Stimulated activated CD4-positive, alpha-beta T cell treated with anti-CD3 and anti-CD28 coated beads, Interleukin-1b, Interleukin-23, amount 100 ng/mL, for 4 hours (primary cell): ENCODE results near the gene LRRC36.

Experiments
- DNase-seq, 2 donors: peaks; one replicate each; pipeline ENCODE4 v3.0.0-alpha.2; 2020; ENCODE audit warnings: low read depth in 2 of 2

Gene LRRC36

DNA sequence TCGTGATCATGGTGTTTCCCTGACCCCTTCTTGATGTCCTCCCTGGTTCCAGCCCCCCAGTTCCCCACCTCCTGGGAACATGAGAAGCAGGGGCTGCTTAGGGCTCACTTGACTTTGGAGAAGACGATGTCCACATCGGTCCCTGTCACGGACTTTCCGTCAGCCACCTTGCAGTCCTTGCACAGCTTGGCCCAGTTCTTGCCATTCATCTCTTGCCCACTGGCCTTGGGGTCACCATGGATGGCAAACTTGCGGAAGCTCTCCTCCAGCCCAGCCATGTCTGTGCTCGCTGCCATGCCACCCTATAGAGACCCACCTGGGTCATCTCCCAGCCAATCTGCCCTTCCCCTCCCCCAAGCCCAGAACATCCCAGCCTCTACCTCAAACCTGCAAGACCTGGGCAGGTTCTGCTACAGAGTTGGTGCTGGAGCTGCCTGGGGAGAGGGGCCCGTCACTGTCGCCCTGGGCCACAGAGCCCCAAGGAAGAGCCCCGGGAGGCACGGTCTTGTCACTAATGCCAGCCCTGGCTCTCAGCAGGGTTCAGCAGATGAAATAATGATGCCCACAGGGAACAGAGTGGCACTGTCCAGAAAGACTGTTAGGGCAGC lies 64.3 kb downstream of the LRRC36 start:
- DNase-seq = no peak

DNA sequence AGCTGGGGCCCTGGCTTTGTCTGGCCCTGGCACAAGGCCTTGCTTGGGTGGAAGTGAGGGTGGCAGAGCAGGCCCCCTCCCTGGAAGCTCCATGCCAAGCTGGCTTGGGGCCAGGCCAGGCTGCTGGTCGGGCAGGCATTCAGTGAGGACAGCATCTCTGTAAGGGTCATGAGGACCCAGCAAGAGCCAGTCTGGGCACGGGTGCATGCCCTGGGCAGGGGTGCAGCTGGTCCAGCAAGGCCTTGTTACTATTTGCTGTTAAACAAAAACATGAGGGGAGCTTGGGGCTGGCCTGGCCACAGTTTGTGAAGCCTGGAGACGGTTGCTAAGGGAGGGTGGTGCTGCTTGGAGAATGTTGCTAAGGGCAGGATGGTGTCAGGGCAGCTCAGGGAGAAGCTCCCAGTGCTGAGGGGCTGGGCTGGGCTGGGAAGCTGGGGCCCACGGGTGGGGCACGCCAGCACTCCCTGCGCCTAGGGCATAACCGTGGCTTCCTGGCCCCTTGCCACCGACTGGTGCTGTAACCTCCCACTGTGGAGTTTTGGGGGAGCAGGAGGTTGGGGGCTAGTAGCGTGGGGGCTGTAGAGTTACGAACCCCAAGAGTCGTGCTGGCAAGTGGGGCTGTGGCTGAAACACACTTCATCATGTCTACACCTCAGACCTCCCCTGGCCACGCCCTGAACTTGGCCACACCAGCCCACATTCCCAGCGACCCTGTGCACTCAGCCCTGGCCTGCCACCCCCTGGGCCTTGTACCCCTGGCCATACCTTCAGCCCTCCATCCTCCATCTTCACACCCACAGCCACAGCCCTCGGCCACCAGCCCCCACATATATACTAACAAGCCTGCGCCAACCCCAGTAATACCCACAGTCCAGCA lies 65.0 kb downstream of the LRRC36 start:
- no peak for DNase-seq

DNA sequence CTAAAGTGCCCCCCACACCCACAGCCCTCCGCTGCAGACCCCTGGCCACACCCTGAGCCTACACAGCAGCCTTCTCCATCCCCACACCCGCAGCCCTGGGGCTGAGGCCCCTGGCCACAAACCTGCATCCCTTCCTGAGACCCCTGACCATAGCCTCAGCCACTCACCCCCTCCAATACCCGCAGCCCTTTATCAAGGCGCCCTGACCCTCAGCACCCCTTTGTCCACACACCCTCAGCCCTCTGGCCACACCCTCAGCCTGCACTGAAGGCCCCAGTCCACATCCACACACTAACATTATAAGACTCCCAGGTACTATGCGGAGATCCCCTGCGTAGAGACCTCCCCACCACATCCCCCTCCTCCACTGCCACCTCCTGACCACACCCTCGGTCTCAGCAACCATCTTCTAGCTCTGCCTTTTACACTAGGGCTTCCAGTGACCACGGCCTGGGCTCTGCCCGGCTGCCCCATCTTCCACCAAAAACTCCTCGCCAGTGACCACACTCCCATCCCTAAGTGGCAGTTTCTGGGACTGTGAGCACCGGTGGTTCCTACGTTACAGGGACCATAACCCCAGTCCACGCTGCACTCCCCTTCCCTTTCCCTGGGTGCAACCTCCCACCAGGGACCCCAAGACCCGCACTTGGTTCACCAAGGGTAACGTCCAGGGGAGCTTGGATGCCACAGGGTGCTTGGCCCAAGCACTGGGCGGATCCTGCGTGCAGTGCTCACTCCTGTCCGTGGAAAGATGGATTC lies 65.9 kb downstream of the LRRC36 start:
- DNase-seq = no peak

DNA sequence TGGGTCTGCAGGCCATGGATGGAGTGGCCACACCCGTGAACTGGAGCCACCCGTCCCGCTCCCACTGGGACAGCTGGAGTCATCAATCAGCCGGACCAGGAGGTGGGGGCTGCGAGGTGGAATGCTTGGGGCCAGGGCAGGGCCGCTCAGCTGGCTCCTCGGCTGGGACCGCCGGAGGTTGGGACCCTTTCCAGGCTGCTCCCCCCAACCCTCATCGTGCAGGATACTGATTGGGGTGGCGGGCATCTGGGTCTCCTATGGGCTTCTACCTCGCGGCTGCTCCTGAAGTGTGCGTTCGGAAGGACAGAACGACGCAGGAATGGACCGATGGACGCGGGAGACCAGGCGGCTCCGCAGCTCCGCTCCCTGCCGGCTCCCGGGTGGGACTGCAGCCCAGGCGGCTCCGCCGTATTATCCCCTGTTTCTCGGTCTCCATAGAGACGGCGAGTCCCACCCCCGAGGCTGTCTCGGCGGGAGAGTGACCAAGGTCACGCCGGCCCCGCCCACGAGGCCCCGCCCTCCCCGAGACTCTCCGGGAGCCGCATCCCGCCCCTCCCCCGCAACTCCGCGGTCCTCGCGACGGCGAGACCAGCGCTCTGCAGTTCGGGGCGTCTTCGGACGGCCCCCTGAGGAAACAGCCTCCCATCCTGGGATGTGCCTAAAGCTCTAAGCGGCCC lies 66.6 kb downstream of the LRRC36 start, which contains the start of gene TPPP3:
Gene TPPP3 (minus strand): TSS at position 388 of the 677 bp plus-strand sequence. CDS start 2,387 bp downstream, outside the sequence.
- no peak for DNase-seq

DNA sequence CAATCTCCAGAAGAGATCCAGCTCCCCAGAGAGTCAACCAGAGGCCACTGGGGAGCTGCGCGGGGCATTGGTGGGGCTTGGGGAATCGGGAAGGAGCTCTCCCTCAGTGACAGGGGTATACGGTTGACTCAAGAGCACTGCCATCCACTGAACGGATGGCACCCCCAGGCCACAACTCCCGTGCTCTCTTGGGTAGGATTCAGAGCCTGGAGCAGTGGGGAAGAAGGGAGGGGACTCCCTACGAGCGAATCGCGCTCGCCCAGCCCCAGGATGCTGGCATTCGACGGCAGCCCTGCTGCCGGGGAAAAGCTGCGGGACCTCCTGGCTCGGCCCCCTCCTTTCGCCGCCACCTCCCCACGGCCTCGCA lies 67.2 kb downstream of the LRRC36 start:
- DNase-seq = no peak

DNA sequence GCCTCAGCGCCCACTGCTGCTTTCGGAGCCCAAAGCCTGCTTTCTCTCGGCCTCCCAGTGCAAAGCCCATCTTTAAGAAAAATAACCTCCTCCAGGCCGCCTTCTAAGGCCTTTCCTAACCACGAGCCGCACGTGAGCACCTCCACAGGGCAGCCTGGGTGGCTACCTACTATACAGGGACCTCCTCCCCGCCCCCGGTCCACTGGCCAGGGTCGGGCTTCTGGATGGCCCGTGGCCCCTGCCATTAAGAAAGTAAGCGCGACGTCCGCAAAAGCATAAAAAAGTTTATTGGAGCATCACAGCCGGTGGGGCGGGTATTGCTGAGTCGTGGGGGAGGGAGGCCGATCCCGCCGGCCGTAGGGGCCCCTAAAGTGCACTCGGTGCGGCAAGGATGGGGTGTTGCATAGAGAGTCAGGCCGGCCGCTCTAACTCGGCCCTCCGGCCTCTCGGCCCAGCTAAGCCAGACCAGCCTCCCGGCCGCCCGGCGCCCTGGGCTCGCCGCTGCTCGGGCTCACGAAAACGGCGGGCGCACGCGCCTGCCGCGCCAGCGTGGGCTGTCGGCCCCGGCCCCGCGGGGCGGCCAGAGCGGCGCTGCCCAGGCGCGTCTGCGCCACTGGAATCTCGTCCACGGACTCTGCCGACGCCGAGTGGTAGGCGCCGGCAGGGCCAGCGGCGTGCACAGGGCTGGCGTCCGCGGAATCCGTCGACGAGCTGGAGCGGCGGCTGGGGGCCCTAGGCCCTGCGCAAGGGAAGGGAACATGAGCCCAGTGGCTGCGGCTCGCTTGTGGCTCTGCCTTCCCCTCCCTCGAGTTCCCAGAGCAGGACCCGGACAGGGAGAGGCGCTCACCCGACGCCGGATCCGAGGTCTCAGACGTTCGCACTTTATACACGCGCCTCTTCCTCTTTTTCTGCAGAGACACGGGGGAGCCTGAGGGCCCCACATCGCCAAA lies 67.8 kb downstream of the LRRC36 start:
- no peak for DNase-seq

DNA sequence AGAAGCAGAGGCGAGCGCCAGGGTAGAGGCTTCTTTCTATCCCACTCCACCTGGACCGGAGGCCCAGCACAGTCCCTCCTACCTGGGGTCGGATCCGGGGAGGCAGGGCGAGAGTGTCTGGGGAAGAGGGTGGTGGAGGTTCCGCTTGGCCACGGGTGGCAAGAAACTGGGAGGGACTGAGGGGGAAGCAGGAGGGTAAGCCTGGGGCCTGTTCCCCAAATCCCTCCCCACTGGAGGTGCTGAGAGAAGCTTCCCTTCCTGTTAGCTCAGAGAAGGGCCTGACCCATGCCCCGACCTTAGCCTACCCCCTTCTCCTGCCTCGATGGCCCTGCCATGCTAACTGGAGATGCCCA lies 68.5 kb downstream of the LRRC36 start:
- DNase-seq = no peak

DNA sequence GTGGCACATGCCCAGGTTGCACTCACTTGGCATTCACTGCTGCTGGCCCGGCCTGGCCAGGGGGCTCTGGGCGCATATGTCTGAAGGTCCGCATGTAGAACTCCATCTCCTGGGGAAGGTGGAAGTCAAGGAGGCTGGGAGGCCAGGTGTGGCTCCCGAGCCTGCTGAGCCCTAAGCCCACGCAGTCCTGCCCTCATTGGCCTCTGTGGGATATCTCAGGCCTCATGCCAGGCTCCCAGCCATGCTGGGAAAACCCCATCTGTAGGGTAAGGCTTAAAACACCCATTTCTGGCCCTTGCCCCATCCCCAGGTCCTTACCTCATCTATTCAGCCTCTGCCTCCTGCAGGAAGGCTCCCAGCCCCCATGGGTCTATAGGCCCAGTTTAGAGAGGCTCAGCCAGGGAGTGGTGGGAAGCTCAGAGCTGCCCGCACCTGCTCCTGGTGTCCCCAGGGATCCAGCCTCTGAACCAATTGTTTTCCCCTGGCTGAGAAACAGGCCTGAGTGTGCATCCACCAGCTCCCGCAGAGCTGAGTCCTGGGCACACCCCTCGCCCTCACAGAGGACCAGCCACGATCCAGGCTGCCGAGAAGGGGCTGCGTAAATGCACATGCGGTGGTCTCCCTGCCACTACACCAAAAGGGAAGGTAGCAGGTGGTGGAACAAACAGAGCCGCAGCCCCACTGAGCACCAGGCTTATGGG lies 69.0 kb downstream of the LRRC36 start:
- DNase-seq = no peak

DNA sequence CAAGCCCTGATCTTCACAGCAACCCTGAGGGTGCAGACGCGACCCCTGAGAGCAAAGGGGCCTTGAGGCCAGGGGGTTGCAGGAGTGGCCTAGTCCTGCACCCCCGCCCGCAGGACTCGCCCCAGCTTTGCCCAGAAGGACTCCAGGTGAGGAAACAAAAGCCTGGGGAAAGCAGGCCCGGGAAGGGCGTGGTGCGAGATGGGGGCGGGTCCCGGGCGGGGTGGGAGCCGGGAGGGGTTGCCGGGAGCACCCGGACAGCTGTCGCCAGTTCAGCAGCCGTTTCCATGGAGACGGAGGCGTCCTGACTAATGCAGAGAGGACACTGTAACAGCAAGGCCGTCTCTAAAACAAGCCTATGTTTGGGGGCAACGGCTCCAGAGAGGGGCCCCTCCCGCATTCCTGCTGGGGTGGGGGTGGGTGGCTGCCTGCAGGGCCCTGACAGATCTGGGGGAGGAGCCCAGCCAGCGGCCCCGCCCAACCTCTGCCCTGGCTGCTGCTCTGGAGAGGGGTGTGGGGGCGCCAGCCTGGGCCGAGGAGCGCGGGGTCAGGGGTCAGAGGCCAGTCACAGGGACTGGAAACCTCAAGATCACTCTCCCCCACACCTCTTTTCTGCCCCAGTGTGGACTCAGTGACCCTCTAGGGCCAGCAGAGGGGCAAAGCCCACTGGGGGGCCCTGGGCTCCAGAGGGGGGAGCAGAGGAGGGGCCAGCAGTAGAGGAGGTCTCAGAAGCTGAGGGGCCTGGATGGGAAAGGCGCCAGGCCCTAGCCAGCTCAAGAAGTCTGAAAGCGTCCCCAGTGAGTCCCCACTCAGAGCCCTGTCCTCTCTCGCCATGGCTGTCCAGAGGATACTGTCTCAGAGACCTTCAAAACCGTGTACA lies 69.8 kb downstream of the LRRC36 start:
- no peak for DNase-seq

DNA sequence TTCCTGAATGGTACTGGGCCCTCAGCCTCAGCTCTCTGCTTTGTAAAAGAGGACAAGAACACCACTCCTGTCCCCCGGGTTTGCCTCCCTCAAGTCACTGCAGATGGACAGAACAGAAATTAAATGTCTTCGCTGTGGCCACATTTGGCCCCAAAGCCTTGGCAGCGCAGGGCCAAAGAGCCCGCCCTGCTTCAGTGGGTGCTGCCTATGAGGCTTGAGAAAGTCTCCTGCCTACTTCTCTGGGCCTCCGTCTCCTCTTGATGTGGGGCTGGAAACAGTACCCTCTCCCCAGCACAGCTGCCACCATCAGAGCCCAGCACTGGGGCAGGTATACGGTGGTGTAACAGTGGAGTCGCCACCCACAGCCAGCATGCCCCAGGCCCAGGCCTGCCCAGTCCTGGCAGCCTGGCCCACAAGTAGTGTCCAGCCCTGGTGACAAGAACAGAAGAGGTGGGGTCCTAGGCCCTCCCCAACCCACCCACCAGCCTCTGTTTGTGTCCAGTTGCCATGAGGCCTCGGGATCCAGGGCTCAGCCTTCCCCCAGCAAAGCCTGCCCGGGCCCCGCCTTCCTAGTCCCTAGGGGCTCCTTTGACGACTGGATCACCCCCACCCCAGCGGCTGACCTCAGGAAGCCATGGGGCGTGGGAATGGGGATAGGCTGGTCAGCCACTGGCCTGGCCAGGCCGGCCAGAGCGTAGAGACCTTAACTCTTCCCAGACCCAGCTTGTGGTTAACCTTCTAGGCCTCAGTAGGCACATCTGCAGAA lies 70.6 kb downstream of the LRRC36 start:
- DNase-seq = no peak

DNA sequence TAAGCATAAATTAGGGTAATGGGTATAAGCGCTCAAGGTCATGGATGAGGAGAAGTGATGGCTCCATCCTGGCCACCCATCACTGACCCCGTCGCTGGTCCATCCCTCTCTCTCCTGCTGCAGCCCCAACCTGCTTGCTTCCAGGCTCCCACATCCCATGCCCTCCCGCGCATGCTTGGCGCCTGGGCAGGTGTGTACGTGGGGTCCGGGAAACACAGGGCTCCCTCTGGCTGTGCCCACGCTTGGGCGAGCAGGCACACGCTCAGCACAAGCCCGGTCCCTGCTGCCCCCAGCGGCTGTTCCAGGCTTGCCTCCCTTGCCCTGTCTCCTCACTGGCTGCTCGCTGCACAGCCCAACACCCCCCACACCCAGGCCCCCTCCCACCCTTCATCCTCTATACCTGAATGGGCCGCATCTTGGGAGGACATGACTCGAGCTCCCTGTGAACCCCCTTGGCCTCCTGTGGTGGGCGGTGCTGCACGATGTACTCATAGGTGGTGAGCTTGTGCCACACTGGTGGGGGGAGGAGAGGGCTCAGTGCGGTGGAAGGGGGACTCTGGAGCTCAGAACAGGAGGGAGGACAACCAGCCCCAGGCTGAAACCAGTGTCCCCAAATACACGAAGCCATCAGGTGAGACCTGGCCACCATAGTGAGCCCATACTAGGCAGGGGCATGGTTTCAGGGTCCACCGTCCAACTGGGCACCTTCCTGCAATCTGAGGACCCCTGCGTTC lies 71.4 kb downstream of the LRRC36 start:
- DNase-seq = no peak

DNA sequence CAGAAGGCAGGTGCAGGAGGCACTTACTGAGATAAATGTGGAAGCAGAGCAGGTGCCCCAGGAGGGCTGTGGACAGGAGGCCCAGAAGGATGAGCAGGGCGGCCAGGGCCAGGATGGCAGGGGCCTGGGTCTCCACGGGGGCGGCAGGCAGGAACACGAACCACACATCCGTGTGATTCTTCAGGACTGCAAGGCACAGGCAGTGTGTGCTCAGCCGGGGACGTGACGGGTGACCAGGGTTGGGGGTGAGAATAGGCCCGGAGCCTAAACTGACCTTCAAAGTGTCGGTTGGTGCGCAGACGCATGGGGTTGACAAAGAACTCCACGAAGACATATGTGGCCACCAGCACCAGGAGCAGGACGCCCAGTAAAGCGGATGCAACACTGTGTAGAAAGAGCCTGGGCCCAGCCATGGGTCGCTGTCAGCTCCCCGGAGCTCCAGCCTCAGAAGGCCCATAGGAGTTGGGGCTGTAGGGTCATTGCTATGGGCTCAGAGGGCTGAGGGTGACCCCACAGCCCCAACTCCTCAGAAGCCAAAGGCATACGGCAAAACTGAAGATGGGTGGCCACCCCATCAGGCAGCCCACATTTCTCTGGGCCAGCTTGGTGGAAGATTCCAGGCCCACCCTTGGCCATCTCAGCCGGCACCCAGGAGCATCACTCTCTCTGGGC lies 72.1 kb downstream of the LRRC36 start:
- DNase-seq = no peak

DNA sequence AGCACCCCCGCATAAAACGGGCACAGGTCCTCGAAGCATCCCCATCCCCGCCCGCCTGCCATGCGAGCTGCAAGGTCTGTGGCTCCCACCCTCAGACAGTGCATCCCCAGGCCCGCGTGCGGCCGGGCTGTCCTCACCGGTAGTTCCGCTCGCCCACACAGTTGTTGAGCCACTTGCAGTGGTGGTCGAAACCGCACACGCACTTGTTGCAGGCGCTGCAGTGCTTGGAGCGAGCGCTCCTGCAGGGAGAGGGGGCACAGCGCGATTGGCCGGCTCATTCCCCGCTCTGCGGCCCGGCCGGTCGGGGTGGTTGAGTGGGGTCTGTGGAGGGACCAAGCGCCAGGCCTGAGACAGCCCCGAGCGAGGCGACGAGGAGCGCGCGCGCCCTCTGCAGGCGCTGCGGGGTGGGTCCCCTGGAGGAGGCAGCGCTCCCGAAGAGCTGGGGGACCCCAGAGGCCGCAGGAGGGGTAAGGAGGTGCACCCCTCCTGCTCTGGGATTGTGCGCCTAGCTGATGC lies 72.7 kb downstream of the LRRC36 start:
- peak; percentile 21 to 50 for DNase-seq

DNA sequence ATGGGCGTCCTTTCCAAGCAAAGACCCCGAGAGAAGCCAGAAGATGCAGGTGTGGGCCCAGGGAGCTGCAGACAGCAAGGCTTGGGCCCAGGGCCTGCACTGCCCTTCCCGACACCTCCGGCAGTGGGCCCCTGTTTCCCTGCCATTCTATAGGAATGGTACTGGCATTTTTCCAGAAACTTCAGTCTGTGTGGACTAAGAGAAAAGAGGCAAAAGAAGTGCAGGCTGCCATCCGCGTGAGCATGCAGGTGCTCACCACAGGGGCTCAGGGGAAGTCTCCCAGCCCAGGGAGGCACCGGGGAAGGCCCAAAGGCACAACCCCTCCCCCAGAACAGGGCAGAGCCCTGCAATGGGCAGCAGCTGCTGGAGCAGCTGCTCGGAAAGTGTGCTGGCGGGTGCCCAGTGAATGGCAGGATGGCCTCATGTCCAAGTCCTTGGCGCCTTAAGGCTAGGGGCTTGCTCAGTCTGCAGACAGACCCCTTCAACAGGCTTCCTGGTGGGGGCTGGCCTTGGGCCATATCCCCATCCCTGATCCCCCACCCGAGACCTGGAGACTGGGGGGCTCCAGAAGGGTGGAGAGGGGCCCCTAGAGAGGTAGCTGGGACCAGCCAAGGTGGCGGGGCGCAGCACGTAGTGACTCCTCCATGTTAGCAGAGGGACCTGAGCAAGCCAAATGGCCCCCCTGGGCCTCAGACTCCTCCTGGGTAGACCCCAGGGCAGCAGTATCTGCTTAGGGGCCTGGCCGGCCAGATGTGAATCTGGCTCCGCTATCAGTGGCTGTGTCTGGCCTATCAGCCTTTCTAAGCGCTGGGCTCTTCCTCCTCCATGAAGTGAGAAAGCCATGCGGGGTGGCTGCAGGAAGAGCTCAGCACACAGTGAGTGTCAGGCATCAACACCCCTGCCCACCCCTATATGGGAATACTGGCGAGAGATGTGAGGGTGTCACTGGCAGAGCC lies 73.4 kb downstream of the LRRC36 start:
- no peak for DNase-seq

DNA sequence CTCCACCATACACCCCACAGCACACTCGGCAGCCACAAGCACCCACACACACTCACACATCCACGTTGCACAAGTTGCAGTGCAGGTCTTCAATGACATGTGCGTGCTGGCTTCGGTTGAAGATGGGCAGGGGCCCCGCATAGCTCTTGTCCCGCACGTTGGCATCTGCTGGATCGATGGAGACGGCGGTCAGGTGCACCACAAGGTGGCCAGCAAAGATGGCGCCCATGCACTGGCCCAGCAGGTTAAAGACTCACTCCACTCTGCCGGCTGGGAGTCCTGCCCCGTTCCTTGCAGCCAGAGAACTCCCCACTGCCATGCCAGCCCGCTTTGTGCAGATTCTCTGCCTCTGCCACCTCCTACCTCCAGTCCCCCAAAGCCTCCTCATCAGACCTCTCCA lies 74.3 kb downstream of the LRRC36 start:
- no peak for DNase-seq

DNA sequence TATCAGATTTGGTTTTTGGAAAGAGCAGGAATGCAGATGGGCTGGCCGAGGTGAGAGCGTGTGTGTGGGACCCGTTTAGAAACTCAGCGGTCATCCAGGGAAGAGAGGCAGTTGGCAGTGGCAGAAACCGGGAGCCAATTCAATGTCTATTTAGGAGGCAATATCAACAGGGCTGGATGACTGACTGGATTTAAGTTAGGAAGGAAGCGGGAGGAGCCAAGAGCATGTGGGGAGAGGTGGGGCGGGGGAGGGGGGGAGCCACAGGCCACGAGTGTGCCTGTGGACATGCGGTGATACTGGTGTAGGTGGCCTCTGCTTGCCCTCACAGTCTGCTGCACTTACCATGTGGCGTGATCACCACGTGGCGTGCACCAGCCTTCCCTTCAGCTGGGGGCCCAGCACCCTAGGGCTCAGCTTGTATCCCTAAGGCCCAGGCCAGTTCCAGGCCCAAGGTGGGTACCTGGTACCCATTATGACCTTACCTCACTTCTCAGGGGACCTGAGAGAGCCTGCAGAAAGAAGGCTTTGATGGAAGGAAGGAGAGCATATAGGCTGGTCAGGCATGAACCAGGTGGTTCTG lies 77.5 kb downstream of the LRRC36 start:
- DNase-seq = no peak
